Neural cell (in vitro differentiated cells): ENCODE results near the gene HLCS.

ENCODE experiments used
- EP300 ChIP-seq: fragments of 450-650 bp; conservative IDR thresholded peaks from 2 replicates; pipeline ENCODE4 v1.6.1; 2014; ENCODE audit warnings: antibody characterized with exemption, mild to moderate bottlenecking, moderate library complexity; ENCODE audit not compliant: poor library complexity, severe bottlenecking
- POLR2AphosphoS5 ChIP-seq: IDR thresholded peaks from 2 replicates; pipeline ENCODE4 v1.6.1; 2012
- RAD21 ChIP-seq: fragments of 450-650 bp; conservative IDR thresholded peaks from 2 replicates; pipeline ENCODE4 v1.6.1; 2014; ENCODE audit warnings: antibody characterized with exemption, mild to moderate bottlenecking, moderate library complexity
- SMC3 ChIP-seq: fragments of 450-650 bp; conservative IDR thresholded peaks from 2 replicates; pipeline ENCODE4 v1.6.1; 2014; ENCODE audit warnings: antibody characterized with exemption, mild to moderate bottlenecking, moderate library complexity; ENCODE audit not compliant: poor library complexity
- TF ChIP-seq, protein P1 (sequence below): fragments of 450-650 bp; IDR thresholded peaks from 2 replicates; pipeline ENCODE4 v1.5.1; 2014; ENCODE audit warnings: antibody characterized with exemption, mild to moderate bottlenecking, moderate library complexity; ENCODE audit not compliant: poor library complexity, severe bottlenecking
- TF ChIP-seq, protein P2 (sequence below): IDR thresholded peaks from 2 replicates; pipeline ENCODE4 v1.6.1; 2012; ENCODE audit warnings: borderline replicate concordance

DNA sequence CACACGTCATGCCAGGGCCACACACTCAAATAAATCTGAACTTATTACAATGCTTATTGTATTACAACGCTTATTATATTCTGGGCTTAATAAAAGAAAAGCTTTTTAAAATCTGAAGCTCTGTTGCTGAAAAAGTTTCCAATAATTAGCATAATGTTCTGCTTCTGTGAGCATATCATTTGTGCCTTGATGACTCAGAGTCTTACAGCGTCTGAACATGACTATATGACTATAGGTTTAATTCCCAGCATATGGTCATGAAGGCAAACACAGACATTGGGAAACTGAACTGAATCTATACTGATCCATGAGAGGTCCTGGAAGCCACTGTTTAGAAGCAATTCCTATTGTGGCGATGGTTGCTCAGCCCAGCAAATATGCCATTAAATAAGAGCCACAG, 201.2 kb downstream of the HLCS start:
- no peak for TF ChIP-seq SMC3
- TF ChIP-seq, protein P1, sequence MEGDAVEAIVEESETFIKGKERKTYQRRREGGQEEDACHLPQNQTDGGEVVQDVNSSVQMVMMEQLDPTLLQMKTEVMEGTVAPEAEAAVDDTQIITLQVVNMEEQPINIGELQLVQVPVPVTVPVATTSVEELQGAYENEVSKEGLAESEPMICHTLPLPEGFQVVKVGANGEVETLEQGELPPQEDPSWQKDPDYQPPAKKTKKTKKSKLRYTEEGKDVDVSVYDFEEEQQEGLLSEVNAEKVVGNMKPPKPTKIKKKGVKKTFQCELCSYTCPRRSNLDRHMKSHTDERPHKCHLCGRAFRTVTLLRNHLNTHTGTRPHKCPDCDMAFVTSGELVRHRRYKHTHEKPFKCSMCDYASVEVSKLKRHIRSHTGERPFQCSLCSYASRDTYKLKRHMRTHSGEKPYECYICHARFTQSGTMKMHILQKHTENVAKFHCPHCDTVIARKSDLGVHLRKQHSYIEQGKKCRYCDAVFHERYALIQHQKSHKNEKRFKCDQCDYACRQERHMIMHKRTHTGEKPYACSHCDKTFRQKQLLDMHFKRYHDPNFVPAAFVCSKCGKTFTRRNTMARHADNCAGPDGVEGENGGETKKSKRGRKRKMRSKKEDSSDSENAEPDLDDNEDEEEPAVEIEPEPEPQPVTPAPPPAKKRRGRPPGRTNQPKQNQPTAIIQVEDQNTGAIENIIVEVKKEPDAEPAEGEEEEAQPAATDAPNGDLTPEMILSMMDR = no peak
- TF ChIP-seq POLR2AphosphoS5 = no peak
- TF ChIP-seq, protein P2, sequence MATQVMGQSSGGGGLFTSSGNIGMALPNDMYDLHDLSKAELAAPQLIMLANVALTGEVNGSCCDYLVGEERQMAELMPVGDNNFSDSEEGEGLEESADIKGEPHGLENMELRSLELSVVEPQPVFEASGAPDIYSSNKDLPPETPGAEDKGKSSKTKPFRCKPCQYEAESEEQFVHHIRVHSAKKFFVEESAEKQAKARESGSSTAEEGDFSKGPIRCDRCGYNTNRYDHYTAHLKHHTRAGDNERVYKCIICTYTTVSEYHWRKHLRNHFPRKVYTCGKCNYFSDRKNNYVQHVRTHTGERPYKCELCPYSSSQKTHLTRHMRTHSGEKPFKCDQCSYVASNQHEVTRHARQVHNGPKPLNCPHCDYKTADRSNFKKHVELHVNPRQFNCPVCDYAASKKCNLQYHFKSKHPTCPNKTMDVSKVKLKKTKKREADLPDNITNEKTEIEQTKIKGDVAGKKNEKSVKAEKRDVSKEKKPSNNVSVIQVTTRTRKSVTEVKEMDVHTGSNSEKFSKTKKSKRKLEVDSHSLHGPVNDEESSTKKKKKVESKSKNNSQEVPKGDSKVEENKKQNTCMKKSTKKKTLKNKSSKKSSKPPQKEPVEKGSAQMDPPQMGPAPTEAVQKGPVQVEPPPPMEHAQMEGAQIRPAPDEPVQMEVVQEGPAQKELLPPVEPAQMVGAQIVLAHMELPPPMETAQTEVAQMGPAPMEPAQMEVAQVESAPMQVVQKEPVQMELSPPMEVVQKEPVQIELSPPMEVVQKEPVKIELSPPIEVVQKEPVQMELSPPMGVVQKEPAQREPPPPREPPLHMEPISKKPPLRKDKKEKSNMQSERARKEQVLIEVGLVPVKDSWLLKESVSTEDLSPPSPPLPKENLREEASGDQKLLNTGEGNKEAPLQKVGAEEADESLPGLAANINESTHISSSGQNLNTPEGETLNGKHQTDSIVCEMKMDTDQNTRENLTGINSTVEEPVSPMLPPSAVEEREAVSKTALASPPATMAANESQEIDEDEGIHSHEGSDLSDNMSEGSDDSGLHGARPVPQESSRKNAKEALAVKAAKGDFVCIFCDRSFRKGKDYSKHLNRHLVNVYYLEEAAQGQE = no peak
- TF ChIP-seq EP300 = no peak
- TF ChIP-seq RAD21 = no peak
